ENCODE measurements around the gene SLIT3.

The SLIT3 gene

DNA sequence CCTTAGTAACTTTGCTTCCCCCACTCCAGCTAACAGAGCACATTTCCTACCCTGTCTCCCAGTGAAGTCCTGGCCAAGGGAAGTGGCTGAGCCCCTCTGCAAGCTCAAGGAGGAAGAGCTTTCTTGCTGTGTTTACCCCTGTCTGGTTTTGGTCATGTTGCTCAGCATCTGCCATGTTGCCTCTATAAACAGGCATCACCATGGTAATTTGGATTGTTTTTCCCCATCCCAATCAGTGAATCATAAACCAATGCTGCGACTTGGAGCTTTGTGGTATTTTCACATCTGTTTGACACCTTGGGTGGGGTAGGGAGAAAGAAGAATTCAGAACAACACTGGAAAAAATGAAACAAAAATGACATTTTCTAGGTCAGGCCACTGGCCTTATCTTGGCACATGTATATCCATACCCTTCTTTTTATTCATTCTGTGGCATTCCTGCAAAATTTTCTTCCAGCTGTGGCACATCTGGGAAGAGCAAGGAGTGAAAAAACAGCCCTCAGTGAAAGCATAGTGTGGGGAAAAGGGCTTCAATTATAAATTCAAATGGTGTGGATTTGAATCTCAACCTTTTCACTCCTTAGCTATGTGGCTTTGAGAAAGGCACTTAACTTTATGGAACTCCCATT is 42.5 kb downstream of the SLIT3 start:
- TF ChIP-seq, protein P1, sequence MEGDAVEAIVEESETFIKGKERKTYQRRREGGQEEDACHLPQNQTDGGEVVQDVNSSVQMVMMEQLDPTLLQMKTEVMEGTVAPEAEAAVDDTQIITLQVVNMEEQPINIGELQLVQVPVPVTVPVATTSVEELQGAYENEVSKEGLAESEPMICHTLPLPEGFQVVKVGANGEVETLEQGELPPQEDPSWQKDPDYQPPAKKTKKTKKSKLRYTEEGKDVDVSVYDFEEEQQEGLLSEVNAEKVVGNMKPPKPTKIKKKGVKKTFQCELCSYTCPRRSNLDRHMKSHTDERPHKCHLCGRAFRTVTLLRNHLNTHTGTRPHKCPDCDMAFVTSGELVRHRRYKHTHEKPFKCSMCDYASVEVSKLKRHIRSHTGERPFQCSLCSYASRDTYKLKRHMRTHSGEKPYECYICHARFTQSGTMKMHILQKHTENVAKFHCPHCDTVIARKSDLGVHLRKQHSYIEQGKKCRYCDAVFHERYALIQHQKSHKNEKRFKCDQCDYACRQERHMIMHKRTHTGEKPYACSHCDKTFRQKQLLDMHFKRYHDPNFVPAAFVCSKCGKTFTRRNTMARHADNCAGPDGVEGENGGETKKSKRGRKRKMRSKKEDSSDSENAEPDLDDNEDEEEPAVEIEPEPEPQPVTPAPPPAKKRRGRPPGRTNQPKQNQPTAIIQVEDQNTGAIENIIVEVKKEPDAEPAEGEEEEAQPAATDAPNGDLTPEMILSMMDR (conservative IDR thresholded peaks at IDR 0.05; ENCODE audit: low read depth, low read length), result no peak
- DNase-seq (ENCODE audit: low read depth), result no peak
- H3K4me3 ChIP-seq (ENCODE audit: low read length), result no peak overlapping the region

DNA sequence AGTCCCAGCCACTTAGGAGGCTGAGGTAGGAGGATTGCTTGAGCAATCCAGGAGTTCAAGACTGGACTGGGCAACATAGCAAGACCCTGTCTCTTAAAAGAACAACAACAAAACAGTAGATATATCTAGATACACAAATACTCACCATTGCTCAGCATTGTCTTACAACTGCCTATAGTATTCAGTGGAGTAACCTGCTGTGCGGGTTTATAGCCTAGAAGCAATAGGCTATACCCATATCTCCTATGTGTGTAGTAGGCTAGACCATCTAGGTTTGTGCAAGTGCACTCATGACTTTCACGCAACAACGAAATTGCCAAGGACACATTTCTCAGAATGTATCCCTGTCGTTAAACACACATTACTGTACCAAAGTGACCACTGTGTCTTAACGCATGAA is 44.7 kb downstream of the SLIT3 start:
- TF ChIP-seq, protein P1 (conservative IDR thresholded peaks at IDR 0.05; ENCODE audit: low read depth, low read length), result no peak
- DNase-seq (ENCODE audit: low read depth), result no peak
- H3K4me3 ChIP-seq (ENCODE audit: low read length), result no peak overlapping the region

GRCh38 chr5:169253071-169253470 is 47.9 kb downstream of the SLIT3 start:
- TF ChIP-seq, protein P1 (conservative IDR thresholded peaks at IDR 0.05; ENCODE audit: low read depth, low read length), result no peak
- H3K4me3 ChIP-seq (ENCODE audit: low read length), result no peak overlapping the region
- DNase-seq (ENCODE audit: low read depth), result no peak

DNA sequence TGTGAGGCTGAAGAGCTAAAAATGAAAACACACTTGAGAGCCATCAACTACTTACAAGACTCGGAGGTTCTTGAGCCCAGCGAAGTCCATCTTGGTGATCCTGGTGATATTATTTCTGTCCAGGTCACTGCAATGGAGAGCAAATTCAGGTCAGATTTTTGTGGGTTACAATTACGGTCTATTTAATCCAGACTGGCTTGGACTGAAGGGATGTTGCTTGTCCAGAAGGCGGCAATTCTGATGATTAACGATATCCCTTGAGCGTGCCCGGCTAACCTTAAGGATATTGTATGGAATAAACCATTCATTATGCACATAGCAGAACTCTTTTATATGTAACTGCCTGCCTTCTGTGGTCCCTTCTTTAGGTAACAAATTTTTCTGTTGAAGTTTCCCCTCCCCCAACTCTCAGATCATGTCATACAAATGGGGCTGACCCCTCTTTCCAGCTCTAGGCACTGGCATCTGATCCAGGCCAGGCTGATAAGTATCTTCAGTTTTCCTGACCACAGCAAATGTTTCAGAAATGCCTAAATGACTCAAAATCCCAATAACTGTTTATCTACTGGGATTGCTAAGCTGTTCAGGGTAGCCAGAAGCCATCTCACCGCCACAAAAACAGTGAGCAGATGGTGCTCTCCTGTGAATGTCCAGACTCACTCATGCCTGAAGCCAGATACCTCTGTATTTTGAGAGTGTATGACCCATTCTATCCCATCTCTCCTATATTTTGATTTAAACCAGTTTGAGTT is 49.4 kb downstream of the SLIT3 start:
- no peak for DNase-seq (ENCODE audit: low read depth)
- TF ChIP-seq, protein P1 (conservative IDR thresholded peaks at IDR 0.05; ENCODE audit: low read depth, low read length), result no peak
- no peak overlapping the region for H3K4me3 ChIP-seq (ENCODE audit: low read length)

GRCh38 chr5:169250887-169251286 is 50.1 kb downstream of the SLIT3 start:
- TF ChIP-seq, protein P1 (conservative IDR thresholded peaks at IDR 0.05; ENCODE audit: low read depth, low read length), result no peak
- DNase-seq (ENCODE audit: low read depth), result no peak
- H3K4me3 ChIP-seq (ENCODE audit: low read length), result no peak overlapping the region

DNA sequence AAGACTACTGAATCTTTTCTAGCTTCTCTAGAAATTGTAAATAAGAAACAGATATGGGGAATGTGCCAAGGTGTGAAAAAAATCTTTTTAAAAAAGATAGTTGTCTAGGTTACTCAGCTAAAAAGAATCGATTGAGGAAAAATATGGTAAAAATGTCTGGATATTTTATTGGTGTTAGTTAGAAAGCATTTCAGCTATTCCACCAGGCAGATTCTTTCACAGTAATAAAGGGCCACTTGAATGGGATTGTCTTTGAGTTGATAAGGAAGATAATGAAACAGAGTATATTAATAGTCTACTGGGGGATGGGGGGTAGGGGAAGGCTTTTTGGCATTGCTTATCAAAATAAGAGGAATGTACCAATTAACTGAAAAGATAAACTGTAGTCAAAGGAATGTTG is 51.9 kb downstream of the SLIT3 start:
- TF ChIP-seq, protein P1 (conservative IDR thresholded peaks at IDR 0.05; ENCODE audit: low read depth, low read length), result no peak
- DNase-seq (ENCODE audit: low read depth), result no peak
- H3K4me3 ChIP-seq (ENCODE audit: low read length), result no peak overlapping the region

GRCh38 chr5:169248550-169248949 is 52.4 kb downstream of the SLIT3 start:
- no peak overlapping the region for H3K4me3 ChIP-seq (ENCODE audit: low read length)
- TF ChIP-seq, protein P1 (conservative IDR thresholded peaks at IDR 0.05; ENCODE audit: low read depth, low read length), result no peak
- no peak for DNase-seq (ENCODE audit: low read depth)

Data from retinal pigment epithelial cell (primary cell).